NCI-H146 (cell line): ENCODE measurements around the gene MROH7.

ENCODE experiments used
- DNase-seq: peaks from one replicate; lab custom pipeline; 2025; lab: John Stamatoyannopoulos, UW

MROH7 gene

GRCh38 chr1:54640863-54641836, at the start of gene MROH7:
MROH7 (plus strand) TSS chr1:54641786; CDS start chr1:54652927, 11,141 bp downstream.
- DNase-seq: no peak

GRCh38 chr1:54593571-54594160, 47.9 kb upstream of the MROH7 start:
- no peak for DNase-seq

- DNase-seq: no peak
These were observed 47.1 kb upstream of the MROH7 start for GRCh38 chr1:54594463-54594862.

GRCh38 chr1:54595956-54596498, 45.6 kb upstream of the MROH7 start:
- DNase-seq: no peak

- DNase-seq: no peak
These were observed 44.8 kb upstream of the MROH7 start for GRCh38 chr1:54596756-54597155.

- no peak for DNase-seq
These were observed 44.0 kb upstream of the MROH7 start for GRCh38 chr1:54597455-54598030.

- no peak for DNase-seq
These were observed 42.3 kb upstream of the MROH7 start for GRCh38 chr1:54599211-54599823.

- DNase-seq: no peak
These were observed 40.5 kb upstream of the MROH7 start for GRCh38 chr1:54600947-54601721.

GRCh38 chr1:54601730-54602129, 39.9 kb upstream of the MROH7 start:
- no peak for DNase-seq

- DNase-seq: no peak
These were observed 39.0 kb upstream of the MROH7 start for GRCh38 chr1:54602554-54602953.

- DNase-seq: no peak
These were observed 38.3 kb upstream of the MROH7 start for GRCh38 chr1:54603241-54603640.

GRCh38 chr1:54604051-54604450, 37.5 kb upstream of the MROH7 start:
- no peak for DNase-seq

GRCh38 chr1:54604572-54605370, 36.8 kb upstream of the MROH7 start:
- no peak for DNase-seq

GRCh38 chr1:54606096-54606989, 35.2 kb upstream of the MROH7 start:
- peak; percentile 80 for DNase-seq

GRCh38 chr1:54606990-54607325, 34.6 kb upstream of the MROH7 start:
- no peak for DNase-seq

- no peak for DNase-seq
These were observed 33.6 kb upstream of the MROH7 start for GRCh38 chr1:54607821-54608565.

GRCh38 chr1:54608566-54609230, 32.9 kb upstream of the MROH7 start:
- no peak for DNase-seq

- no peak for DNase-seq
These were observed 32.2 kb upstream of the MROH7 start for GRCh38 chr1:54609301-54609921.
